Activated naive CD4-positive, alpha-beta T cell treated with anti-CD3 and anti-CD28 coated beads, Interleukin-2, amount 50 U/mL, for 72 hours (primary cell): ENCODE results near the gene CHCHD6. TPM values are rescaled to one million over a fixed set of nuclear protein-coding genes. Genes with fewer than 3 reads are reported as not detected.

Experiments
- ATAC-seq, 2 donors: fragments of 150-1000 bp; cut with Tn5 transposase; 2 replicates each; pipeline ENCODE4 v1.10.0; 2021; ENCODE audit warnings: mild to moderate bottlenecking in 2 of 2, moderate library complexity in 2 of 2
- DNase-seq, 2 donors: peaks; one replicate each; pipeline ENCODE4 v3.0.0; 2021 to 2022; ENCODE audit warnings: low spot score in 2 of 2
- H3K27ac Mint-ChIP-seq, 2 donors: one replicate each; pipeline ENCODE4 v1.8.0; 2022; ENCODE audit warnings: mild to moderate bottlenecking in 2 of 2, mixed read lengths in 2 of 2
- H3K36me3 Mint-ChIP-seq, 2 donors: one replicate each; pipeline ENCODE4 v1.8.0; 2022; ENCODE audit warnings: mixed read lengths in 2 of 2
- H3K9me3 Mint-ChIP-seq, 2 donors: one replicate each; pipeline ENCODE4 v1.8.0; 2022; ENCODE audit warnings: mixed read lengths in 2 of 2
- total RNA-seq, 2 donors: library from RNA; stranded (reverse); gene quantifications; one replicate each; pipeline ENCODE4 v1.2.3, GENCODE V29; 2022

The CHCHD6 gene
- total RNA-seq, 2 donors from 2014 or later, result 13.6 to 19.7 TPM

GRCh38 chr3:126666658-126667528, 37.1 kb upstream of the CHCHD6 start:
- peaks cover 9 to 13% of the 10 kb centered on the region in 2 donors for H3K9me3 Mint-ChIP-seq
- ATAC-seq, result no peak
- H3K36me3 Mint-ChIP-seq, result peaks cover 8% of the 10 kb centered on the region in 2 donors

GRCh38 chr3:126667631-126668449, 36.2 kb upstream of the CHCHD6 start:
- Mint-ChIP-seq H3K27ac (no peak overlapping the region), H3K9me3 (peaks cover 9 to 13% of the 10 kb centered on the region in 2 donors), H3K36me3 (peaks cover 8% of the 10 kb centered on the region in 2 donors)
- ATAC-seq (no peak), DNase-seq (no peak)

More at GRCh38 chr3:126666658-126667528, 37.1 kb upstream of the CHCHD6 start:
- H3K27ac Mint-ChIP-seq, result no peak overlapping the region
- DNase-seq, result no peak

- peaks cover 8% of the 10 kb centered on the region in 2 donors for H3K36me3 Mint-ChIP-seq
- peaks cover 9 to 13% of the 10 kb centered on the region in 2 donors for H3K9me3 Mint-ChIP-seq
- ATAC-seq (no peak), DNase-seq (no peak)
- no peak overlapping the region for H3K27ac Mint-ChIP-seq
These were observed 35.3 kb upstream of the CHCHD6 start for GRCh38 chr3:126668450-126669401.

DNA sequence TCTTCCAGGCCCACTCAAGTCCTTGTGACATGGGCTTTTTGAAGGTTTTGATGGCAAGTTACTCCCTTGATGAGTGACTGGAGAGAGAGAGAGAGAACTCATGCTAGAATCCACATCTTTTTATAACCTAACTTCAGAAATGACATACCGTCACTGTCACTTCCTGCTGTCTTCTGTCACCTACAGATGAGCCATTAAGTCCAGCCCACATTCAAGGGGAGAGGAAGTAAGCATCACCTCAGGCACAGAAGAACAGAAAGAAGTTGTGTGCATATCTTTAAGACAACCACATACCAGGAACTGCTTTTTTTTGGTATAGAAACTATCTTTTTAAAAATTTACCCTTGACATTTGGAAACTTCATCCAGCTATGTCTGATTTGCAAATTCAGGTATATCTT, 32.5 kb upstream of the CHCHD6 start:
- peaks cover 9 to 13% of the 10 kb centered on the region in 2 donors for H3K9me3 Mint-ChIP-seq
- DNase-seq (no peak), ATAC-seq (peak; percentile 76 to 97)
- peak overlapping the region in 1 of 2 donors; percentile 64 for H3K27ac Mint-ChIP-seq
- peaks cover 8% of the 10 kb centered on the region in 2 donors for H3K36me3 Mint-ChIP-seq

DNA sequence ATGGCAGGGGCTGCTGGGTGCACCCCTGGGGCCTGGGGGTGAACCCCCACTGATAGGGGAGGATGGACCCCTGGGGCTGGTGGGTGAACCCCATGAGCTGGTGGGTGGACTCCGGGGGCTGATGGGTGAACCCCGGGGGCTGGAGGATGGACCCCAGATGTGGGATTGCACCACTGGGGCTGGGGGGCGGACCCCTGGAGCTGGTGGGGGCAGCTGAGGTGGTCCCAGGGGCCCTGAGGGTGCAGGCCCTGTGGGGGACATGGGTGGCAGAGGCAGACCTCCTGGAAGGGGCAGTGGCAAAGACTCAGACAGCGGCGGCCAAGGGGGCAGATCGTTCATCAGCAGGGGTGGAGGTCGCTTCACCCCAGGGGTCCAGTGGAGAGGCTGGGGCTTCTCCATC, 31.7 kb upstream of the CHCHD6 start:
- DNase-seq (no peak), ATAC-seq (no peak)
- peaks cover 9 to 13% of the 10 kb centered on the region in 2 donors for H3K9me3 Mint-ChIP-seq
- peaks cover 8% of the 10 kb centered on the region in 2 donors for H3K36me3 Mint-ChIP-seq
- no peak overlapping the region for H3K27ac Mint-ChIP-seq

DNA sequence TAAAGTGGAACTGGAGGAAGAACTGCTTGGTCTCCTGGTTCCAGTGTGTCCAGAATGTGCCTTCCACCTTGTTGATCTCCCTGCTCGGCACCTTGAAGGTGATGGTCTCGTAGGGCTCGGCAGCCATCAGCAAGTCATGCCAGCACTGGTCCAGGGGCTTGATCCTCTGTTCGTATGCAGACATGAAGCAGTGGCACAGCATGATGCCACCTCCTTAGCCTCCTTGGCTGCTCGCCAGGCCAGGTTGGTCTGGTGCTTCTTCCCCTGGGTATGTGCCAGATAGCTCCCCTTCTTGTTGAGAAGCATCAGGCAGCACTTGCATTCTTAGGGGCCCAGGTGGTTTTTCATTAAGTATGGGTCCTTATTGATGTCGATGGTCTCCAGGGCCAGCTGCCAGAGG, 31.3 kb upstream of the CHCHD6 start:
- H3K9me3 Mint-ChIP-seq, result peaks cover 9 to 13% of the 10 kb centered on the region in 2 donors
- H3K27ac Mint-ChIP-seq, result no peak overlapping the region
- no peak for ATAC-seq
- peaks cover 8% of the 10 kb centered on the region in 2 donors for H3K36me3 Mint-ChIP-seq
- DNase-seq, result no peak

GRCh38 chr3:126676919-126677705, 26.9 kb upstream of the CHCHD6 start:
- Mint-ChIP-seq H3K27ac (no peak overlapping the region), H3K9me3 (no peaks in the 10 kb centered on the region), H3K36me3 (no peaks in the 10 kb centered on the region)
- ATAC-seq (no peak), DNase-seq (no peak)

DNA sequence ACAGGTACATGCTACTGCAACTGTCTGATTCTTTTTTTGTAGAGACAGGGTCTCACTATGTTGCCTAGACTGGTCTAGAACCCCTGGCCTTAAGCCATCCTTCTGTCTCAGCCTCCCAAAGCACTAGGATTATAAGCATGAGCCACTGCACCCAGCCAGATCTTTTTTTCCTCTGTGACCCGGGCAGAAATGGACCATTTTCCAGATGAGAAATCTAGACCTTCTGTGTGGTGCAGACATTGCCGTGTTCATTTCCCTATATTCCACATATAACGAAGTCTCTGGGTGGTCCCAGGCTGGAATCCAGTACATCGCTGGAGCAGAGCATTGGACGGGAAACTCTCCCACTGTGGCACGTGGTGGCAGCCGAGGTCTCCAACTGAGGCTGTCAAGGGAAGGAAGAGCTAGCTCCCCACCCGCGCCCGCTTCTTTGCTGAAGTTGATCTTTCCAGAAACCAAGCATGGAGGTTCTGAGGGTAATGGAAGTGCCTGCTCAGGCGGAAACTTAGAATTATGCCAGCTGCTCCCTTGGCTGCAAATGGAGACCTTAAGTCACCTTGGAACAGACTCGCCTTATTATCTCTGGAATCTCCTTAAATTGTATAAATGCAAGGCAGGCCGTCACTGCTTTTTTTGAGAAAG, 26.1 kb upstream of the CHCHD6 start:
- Mint-ChIP-seq H3K9me3 (no peaks in the 10 kb centered on the region), H3K36me3 (no peaks in the 10 kb centered on the region), H3K27ac (no peak overlapping the region)
- DNase-seq (no peak), ATAC-seq (no peak)

- Mint-ChIP-seq H3K27ac (no peak overlapping the region), H3K36me3 (no peaks in the 10 kb centered on the region), H3K9me3 (no peaks in the 10 kb centered on the region)
- DNase-seq (no peak), ATAC-seq (peak; percentile 31 to 41)
These were observed 25.2 kb upstream of the CHCHD6 start for GRCh38 chr3:126678693-126679317.

DNA sequence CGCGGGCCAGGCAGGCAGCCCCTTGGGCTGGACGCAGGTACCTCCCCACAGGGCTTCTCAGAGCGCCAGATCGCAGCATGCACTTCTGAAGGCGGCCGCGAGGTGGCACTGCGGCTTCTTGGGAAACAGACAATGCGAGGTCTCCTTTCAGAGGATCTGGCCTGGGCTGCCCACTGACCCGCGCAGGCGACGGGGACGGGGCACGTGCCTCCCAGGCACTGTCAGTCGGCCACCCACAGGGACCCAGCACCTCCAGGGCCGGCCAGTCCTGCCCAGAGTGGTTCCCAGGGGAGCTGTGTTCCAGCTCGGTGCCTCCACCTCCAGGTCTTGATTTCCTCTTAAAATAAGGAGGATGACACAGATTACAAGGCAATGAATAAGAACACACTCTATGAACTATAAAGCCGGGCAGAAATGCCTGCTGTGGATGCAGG, 24.7 kb upstream of the CHCHD6 start:
- ATAC-seq (peak; percentile 79 to 90), DNase-seq (peak; percentile 80 to 86)
- no peak overlapping the region for H3K27ac Mint-ChIP-seq
- H3K36me3 Mint-ChIP-seq, result no peaks in the 10 kb centered on the region
- H3K9me3 Mint-ChIP-seq, result no peaks in the 10 kb centered on the region

GRCh38 chr3:126679831-126680666, 24.0 kb upstream of the CHCHD6 start:
- Mint-ChIP-seq H3K36me3 (no peaks in the 10 kb centered on the region), H3K9me3 (no peaks in the 10 kb centered on the region), H3K27ac (no peak overlapping the region)
- ATAC-seq (no peak), DNase-seq (no peak)

GRCh38 chr3:126680667-126681055, 23.4 kb upstream of the CHCHD6 start:
- no peak for ATAC-seq
- Mint-ChIP-seq H3K9me3 (no peaks in the 10 kb centered on the region), H3K36me3 (no peaks in the 10 kb centered on the region), H3K27ac (no peak overlapping the region)
- no peak for DNase-seq

DNA sequence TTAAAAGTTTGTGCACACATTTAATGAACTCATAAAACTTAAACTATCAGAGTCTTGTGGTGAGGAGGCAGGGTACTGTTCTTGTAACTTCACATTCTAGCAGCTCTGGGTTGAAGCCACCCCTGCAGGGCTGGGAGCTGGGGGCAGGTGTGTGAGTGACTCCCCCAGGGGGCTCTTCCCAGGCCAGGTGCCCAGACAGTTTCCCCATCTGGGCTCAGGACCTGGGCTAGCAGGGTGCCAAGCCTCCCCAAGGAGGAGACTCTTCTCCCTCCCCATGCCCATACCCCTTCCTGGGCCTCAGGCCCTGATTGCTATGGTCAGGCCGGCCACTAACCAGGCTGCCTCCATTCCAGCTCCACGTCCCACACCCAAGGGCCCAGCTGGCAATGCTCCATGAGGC, 22.0 kb upstream of the CHCHD6 start:
- Mint-ChIP-seq H3K36me3 (no peaks in the 10 kb centered on the region), H3K9me3 (no peaks in the 10 kb centered on the region), H3K27ac (no peak overlapping the region)
- ATAC-seq (no peak), DNase-seq (no peak)

DNA sequence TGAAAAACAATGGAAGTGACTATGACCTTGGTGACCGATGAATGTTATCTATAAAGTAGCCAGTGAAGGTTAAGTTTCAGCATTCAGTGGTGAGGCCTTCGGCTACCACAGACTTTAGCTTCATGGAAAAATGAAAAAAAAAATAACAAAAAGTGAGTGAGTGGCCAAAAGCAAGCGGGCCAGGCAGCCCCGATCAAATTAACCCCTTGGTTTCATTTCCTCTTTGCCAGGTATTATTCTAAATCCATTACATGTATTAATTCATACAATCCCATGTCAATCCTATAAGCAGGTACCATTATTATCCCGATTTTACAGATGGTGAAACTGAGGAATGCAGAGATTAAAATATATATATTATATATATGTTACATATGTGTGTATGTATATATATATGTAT, 21.0 kb upstream of the CHCHD6 start:
- DNase-seq (no peak), ATAC-seq (no peak)
- H3K36me3 Mint-ChIP-seq, result no peaks in the 10 kb centered on the region
- H3K9me3 Mint-ChIP-seq, result no peaks in the 10 kb centered on the region
- no peak overlapping the region for H3K27ac Mint-ChIP-seq
